Lung (tissue), 12 donors: ENCODE results near the gene CEACAM3. TPM values are rescaled to one million over a fixed set of nuclear protein-coding genes. Genes with fewer than 3 reads are reported as not detected.

Experiments
- ATAC-seq: fragments of 200-7000 bp; cut with Tn5 transposase; one replicate; pipeline ENCODE4 v1.9.1; 2020; ENCODE audit warnings: moderate number of reproducible peaks; ENCODE audit not compliant: insufficient read depth, low FRiP score
- DNase-seq, 3 donors: peaks; one replicate each; pipeline ENCODE4 v3.0.0-alpha.2; 2013 to 2017
- H3K27ac ChIP-seq, 2 donors: one replicate each; pipeline ENCODE4 v1.5.1; 2013; ENCODE audit warnings: mild to moderate bottlenecking in 2 of 2, moderate library complexity in 2 of 2, control low read depth in 1 of 2, inconsistent platforms in 1 of 2, low read depth in 1 of 2, low read length in 1 of 2
- H3K27me3 ChIP-seq, 3 donors: one replicate each; pipeline ENCODE4 v1.5.1; 2013; ENCODE audit warnings: low read length in 2 of 3; ENCODE audit not compliant: control insufficient read depth in 3 of 3, insufficient read depth in 3 of 3
- H3K36me3 ChIP-seq, 4 donors: one replicate each; pipeline ENCODE4 v1.5.1; 2013; ENCODE audit warnings: low read length in 4 of 4, mild to moderate bottlenecking in 1 of 4, moderate library complexity in 1 of 4; ENCODE audit not compliant: control insufficient read depth in 4 of 4, insufficient read depth in 4 of 4
- H3K4me1 ChIP-seq, 5 donors: one replicate each; pipeline ENCODE4 v1.5.1; 2013; ENCODE audit warnings: low read length in 5 of 5, mild to moderate bottlenecking in 2 of 5, moderate library complexity in 1 of 5; ENCODE audit not compliant: control insufficient read depth in 5 of 5, insufficient read depth in 5 of 5
- H3K4me3 ChIP-seq: one replicate; pipeline ENCODE4 v1.5.1; 2013; ENCODE audit warnings: mild to moderate bottlenecking, control low read depth, moderate library complexity
- H3K9ac ChIP-seq, 2 donors: one replicate each; pipeline ENCODE4 v1.5.1; 2013; ENCODE audit warnings: low read length in 2 of 2, control low read depth in 1 of 2; ENCODE audit not compliant: insufficient read depth in 1 of 2
- H3K9me3 ChIP-seq, 4 donors: one replicate each; pipeline ENCODE4 v1.5.1; 2013; ENCODE audit warnings: low read length in 3 of 4, mild to moderate bottlenecking in 1 of 4, moderate library complexity in 1 of 4; ENCODE audit not compliant: control insufficient read depth in 4 of 4, insufficient read depth in 3 of 4
- CTCF ChIP-seq: IDR thresholded peaks from 2 replicates; pipeline ENCODE4 v1.5.1; 2012; ENCODE audit warnings: mild to moderate bottlenecking; ENCODE audit errors: control extremely low read depth, extremely low read depth
- WGBS, 2 donors: extraction: QIAGEN DNeasy Blood & Tissue Kit; methylation state at CpG; one replicate each; pipeline ENCODE4 v1.1.7; 2013; 5-methylcytosine and 5-hydroxymethylcytosine counted together
- polyA plus RNA-seq, 2 donors: library from polyadenylated mRNA; stranded (reverse); fragments of 200-250 nt; gene quantifications; one replicate each; pipeline ENCODE4 v1.2.1, GENCODE V29; 2013
- total RNA-seq, 2 donors: library from RNA; depleted of rRNA in 1 of 2; stranded (reverse); fragments of >200 nt in 1 of 2; gene quantifications; one replicate each; pipeline ENCODE4 v1.2.1, GENCODE V29; 2014 to 2021
- donor health status: control.
- donor health status: control.
- donor health status: Bipolar disorder and iron deficiency.
- donor health status: healthy.
- donor health status: DM: yes; HTN: yes; CAD: no.

The CEACAM3 gene
- total and polyA plus RNA-seq, 4 donors = 1.2 to 21.9 (median 3.7) TPM

GRCh38 chr19:41771410-41771809 is 25.0 kb upstream of the CEACAM3 start:
- H3K9ac ChIP-seq = no peak overlapping the region

GRCh38 chr19:41774515-41774980 is 21.8 kb upstream of the CEACAM3 start:
- H3K4me3 ChIP-seq = no peak overlapping the region
- peaks cover 0 to 11% (median 0%) of the 10 kb centered on the region in 5 donors for H3K4me1 ChIP-seq
- H3K9me3 ChIP-seq = no peaks in the 10 kb centered on the region
- TF ChIP-seq CTCF = no peak
- H3K27ac ChIP-seq = peak overlapping the region in 1 of 2 donors; percentile 61
- ATAC-seq = peak; percentile 88
- H3K27me3 ChIP-seq = no peaks in the 10 kb centered on the region
- no peak overlapping the region for H3K9ac ChIP-seq
- no peaks in the 10 kb centered on the region for H3K36me3 ChIP-seq
- 45 to 58% methylated on average over 6 of the region's 6 CpGs for WGBS, 2 donors
- no peak for DNase-seq

More at GRCh38 chr19:41771410-41771809, 25.0 kb upstream of the CEACAM3 start:
- Histone ChIP-seq H3K9me3 (no peaks in the 10 kb centered on the region), H3K27me3 (no peaks in the 10 kb centered on the region), H3K4me1 (peaks cover 0 to 11% (median 0%) of the 10 kb centered on the region in 5 donors), H3K4me3 (no peak overlapping the region), H3K36me3 (no peaks in the 10 kb centered on the region), H3K27ac (no peak overlapping the region)
- TF ChIP-seq CTCF = no peak
- ATAC-seq (no peak), DNase-seq (no peak)
- 92 to 95% methylated on average over 2 of the region's 2 CpGs for WGBS, 2 donors

GRCh38 chr19:41776700-41777099 is 19.7 kb upstream of the CEACAM3 start:
- peak in 1 of 3 donors; percentile 40 for DNase-seq
- no peak for ATAC-seq
- H3K27ac ChIP-seq = no peak overlapping the region
- H3K9me3 ChIP-seq = no peaks in the 10 kb centered on the region
- H3K27me3 ChIP-seq = no peaks in the 10 kb centered on the region
- H3K4me3 ChIP-seq = no peak overlapping the region
- peaks cover 0 to 11% (median 0%) of the 10 kb centered on the region in 5 donors for H3K4me1 ChIP-seq
- no peaks in the 10 kb centered on the region for H3K36me3 ChIP-seq
- TF ChIP-seq CTCF = no peak
- 73 to 80% methylated on average over 2 of the region's 2 CpGs for WGBS, 2 donors
- no peak overlapping the region for H3K9ac ChIP-seq

- Histone ChIP-seq H3K27me3 (peaks cover 0 to 3% (median 0%) of the 10 kb centered on the region in 3 donors), H3K36me3 (no peaks in the 10 kb centered on the region), H3K9ac (no peak overlapping the region), H3K27ac (no peak overlapping the region), H3K4me3 (no peak overlapping the region), H3K9me3 (no peaks in the 10 kb centered on the region), H3K4me1 (no peaks in the 10 kb centered on the region)
- ATAC-seq = no peak
- WGBS, 2 donors = 19 to 46% methylated on average over 5 of the region's 5 CpGs
- no peak for TF ChIP-seq CTCF
- no peak for DNase-seq
Measured at GRCh38 chr19:41783612-41784011, 12.8 kb upstream of the CEACAM3 start.
